ENCODE data around the gene PWWP2A. TPM values are rescaled to one million over a fixed set of nuclear protein-coding genes. Genes with fewer than 3 reads are reported as not detected.

The PWWP2A gene
- total and polyA plus RNA-seq, 2 of the 4 experiments (the other 2 are of a cell fraction): 8.8 to 12.5 TPM

GRCh38 chr5:160087199-160087598 is 32.1 kb downstream of the PWWP2A start:
- intact Hi-C loops (cut with micrococcal nuclease): loop anchor here (10.0 kb wide), 1 partner anchor 308 kb away; no protein-coding TSS in a partner anchor
- Histone ChIP-seq H2AFZ (replicated peaks; ENCODE audit: low read length, poor library complexity) (no peak overlapping the region), H3K4ac (ENCODE audit: low read depth, low read length) (no peak overlapping the region), H3K4me2 (ENCODE audit: low read depth, low read length) (no peak overlapping the region), H3K27ac (ENCODE audit: insufficient read depth, low read length) (no peak overlapping the region), H3K18ac (ENCODE audit: low read depth, low read length) (no peak overlapping the region), H4K20me1 (ENCODE audit: insufficient read depth, low read length) (no peaks in the 10 kb centered on the region), H3K79me1 (ENCODE audit: low read depth in 1 of 2, low read length in 2 of 2) (peaks cover 5 to 26% of the 10 kb centered on the region in 2 experiments; a peak in 3 of 4 replicates), H4K5ac (ENCODE audit: low read depth, low read length) (no peak overlapping the region), H4K91ac (ENCODE audit: insufficient read depth, low read depth, low read length) (no peak overlapping the region), H2AK5ac (ENCODE audit: low read depth, low read length) (no peak overlapping the region), H2BK120ac (ENCODE audit: low read depth, low read length) (no peak overlapping the region), H2BK5ac (ENCODE audit: low read depth, low read length, poor library complexity, severe bottlenecking) (no peak overlapping the region), H3K14ac (replicated peaks; ENCODE audit: low read depth, low read length) (no peak overlapping the region), H3K4me3 (ENCODE audit: insufficient read depth, low read depth, low read length) (no peak overlapping the region), H2BK15ac (ENCODE audit: low read depth, low read length) (no peak overlapping the region), H3K4me1 (ENCODE audit: control insufficient read depth, insufficient read depth, low read length) (peaks cover 7% of the 10 kb centered on the region), H4K8ac (ENCODE audit: low read depth in 2 of 2, low read length in 2 of 2) (no peak overlapping the region), H3K27me3 (ENCODE audit: control insufficient read depth, insufficient read depth, low read length) (no peaks in the 10 kb centered on the region), H3K23ac (ENCODE audit: low read depth, low read length) (no peak overlapping the region), H3K9ac (ENCODE audit: low read depth, low read length) (no peak overlapping the region), H3K9me3 (ENCODE audit: control insufficient read depth, insufficient read depth, low read length) (no peaks in the 10 kb centered on the region), H3K56ac (ENCODE audit: extremely low read depth, insufficient read depth, low read length) (no peak overlapping the region), H2AK9ac (replicated peaks; ENCODE audit: low read depth, low read length, poor library complexity) (no peak overlapping the region), H2BK20ac (ENCODE audit: low read depth, low read length) (no peak overlapping the region), H3K9me1 (ENCODE audit: insufficient read depth, low read length) (peaks cover 9% of the 10 kb centered on the region), H3K36me3 (ENCODE audit: control insufficient read depth, insufficient read depth, low read length) (peaks cover 1% of the 10 kb centered on the region)
- BruUV-seq (replicated peaks): no TSS peak
- 100% methylated on average over 1 of the region's 1 CpG; no CpG with 5 or more reads in 1 of the 2 experiments for WGBS, 2 experiments (ENCODE audit: extremely low coverage in 2 of 2, insufficient read length in 1 of 2)
- ATAC-seq (ENCODE audit: low read depth) (no peak), DNase-seq (no peak)
- in situ Hi-C loops (cut with MboI; ENCODE audit: low sequenced_read_pairs): no loop called here
- dilution Hi-C loops (cut with HindIII; ENCODE audit: low sequenced_read_pairs, unreplicated experiment): no loop called here
- ChIA-PET CTCF (no interaction called here), POLR2A (ENCODE audit: unreplicated experiment) (interaction anchor here (0.6 kb wide), 1 partner anchor 183 kb away, joined by 5 read pairs; no protein-coding TSS in a partner anchor)
- no peak for TF ChIP-seq FOS (IDR thresholded peaks at IDR 0.05; ENCODE audit: low read depth, low read length)
- no peak for TF ChIP-seq SMC3 (IDR thresholded peaks at IDR 0.05; ENCODE audit: low read depth, low read length)
- no peak for TF ChIP-seq CHD1 (IDR thresholded peaks at IDR 0.05; ENCODE audit: low read depth, low read length)
- no peak for TF ChIP-seq RCOR1 (IDR thresholded peaks at IDR 0.05; ENCODE audit: insufficient replicate concordance, low read length)

Data from IMR-90 (cell line).